Central memory CD4-positive, alpha-beta T cell (primary cell): Measurements from ENCODE around the gene SGPL1.
"Not testable (repeated sequence)": the region's sequence is repeated elsewhere in the genome, so short reads cannot be mapped to it uniquely, and the experiment has no call there.

ENCODE experiments used
- DNase-seq: peaks from one replicate; pipeline ENCODE4 v3.0.0; 2022
- total RNA-seq, 3 experiments: gene quantifications; one replicate each; lab custom pipeline; 2026; lab: John Stamatoyannopoulos, UW

Gene SGPL1, protein sequence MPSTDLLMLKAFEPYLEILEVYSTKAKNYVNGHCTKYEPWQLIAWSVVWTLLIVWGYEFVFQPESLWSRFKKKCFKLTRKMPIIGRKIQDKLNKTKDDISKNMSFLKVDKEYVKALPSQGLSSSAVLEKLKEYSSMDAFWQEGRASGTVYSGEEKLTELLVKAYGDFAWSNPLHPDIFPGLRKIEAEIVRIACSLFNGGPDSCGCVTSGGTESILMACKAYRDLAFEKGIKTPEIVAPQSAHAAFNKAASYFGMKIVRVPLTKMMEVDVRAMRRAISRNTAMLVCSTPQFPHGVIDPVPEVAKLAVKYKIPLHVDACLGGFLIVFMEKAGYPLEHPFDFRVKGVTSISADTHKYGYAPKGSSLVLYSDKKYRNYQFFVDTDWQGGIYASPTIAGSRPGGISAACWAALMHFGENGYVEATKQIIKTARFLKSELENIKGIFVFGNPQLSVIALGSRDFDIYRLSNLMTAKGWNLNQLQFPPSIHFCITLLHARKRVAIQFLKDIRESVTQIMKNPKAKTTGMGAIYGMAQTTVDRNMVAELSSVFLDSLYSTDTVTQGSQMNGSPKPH
- 28.6 to 153 (median 52.0) reads per million in 3 experiments for total RNA-seq

DNA sequence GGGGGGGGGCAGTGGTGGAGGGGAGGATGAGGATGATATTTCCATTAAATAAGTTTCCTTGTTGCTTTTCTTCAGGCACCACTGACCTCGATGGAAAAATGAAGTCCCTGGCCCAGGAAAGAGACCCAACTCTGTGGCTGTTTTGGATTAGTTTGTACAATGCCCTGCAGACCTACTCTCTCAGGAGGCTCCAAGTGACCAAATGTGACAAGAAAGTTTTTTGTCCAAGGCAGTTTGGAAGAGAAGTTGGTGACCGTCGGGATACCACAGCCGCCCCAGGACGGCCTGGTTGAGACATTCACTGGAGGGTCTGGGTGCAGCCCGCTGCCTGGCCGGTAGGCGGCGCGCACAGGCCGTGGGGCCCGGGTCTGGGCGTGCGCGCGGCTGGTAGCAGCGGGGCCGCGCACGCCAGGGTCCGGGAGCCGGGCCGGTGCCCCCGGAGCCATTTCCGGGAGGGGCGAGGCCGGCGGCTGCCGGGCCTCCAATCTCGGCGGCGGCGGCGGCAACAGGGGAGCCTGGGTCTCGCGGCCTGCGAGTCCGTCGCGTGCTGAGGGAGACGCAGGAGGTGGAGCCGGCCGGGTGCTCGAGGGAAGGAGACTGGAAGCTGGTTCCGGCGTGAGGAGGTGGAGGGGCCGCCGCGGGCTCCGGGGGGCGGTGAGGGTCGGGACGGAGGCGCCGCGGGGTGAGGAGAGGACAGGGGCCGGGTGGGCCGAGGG is at the start of gene SGPL1:
Gene SGPL1, plus strand, starts transcription at position 445 of the 716 bp plus-strand sequence. CDS start 906 bp downstream, outside the sequence.
- DNase-seq = peak; percentile 79

DNA sequence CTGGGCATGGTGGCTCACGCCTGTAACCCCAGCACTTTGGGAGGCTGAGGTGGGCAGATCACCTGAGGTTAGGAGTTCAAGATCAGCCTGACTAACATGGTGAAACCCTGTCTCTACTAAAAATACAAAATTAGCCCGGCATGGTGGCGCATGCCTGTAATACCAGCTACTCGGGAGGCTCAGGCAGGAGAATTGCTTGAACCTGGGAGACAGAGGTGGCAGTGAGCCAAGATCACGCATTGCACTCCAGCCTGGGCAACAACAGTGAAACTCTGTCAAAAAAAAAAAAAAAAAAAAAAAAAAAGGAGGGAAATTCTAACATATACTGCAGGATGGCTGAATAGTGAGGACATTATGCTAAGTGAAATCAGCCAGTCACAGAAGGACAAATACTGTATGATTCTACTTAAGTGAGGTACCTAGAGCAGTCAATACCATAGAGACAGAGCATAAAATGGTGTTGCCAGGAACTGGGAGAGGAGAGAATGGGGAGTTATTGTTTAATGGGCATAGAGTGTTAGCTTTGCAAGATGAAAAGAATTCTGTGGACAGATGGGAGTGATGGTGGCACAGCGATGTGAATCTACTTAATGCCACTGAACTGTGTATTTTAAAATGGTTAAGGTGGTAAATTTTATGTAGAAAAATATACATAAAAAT is 47.6 kb upstream of the SGPL1 start:
- DNase-seq = not testable (repeated sequence)

- DNase-seq = no peak
Observed at GRCh38 chr10:70769121-70769520, 46.6 kb upstream of the SGPL1 start.

DNA sequence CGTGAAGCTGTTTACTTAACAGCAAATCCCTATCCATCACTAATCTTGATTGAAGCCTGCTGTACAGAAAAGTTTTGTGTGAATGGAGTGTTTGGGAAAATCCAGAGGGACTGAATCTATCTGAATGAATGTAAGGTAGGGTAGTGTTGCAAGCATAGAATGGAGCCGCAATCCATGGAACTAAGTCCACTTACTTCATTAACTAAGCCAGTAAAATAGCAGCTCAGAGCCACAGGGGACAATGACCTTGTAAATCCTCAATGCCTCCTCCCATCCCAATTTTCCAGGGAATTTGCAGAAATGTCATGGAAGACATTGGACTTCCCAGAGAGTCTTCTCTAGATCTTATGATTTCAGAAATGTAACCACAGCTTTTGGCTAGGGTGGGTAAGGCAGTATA is 45.7 kb upstream of the SGPL1 start:
- DNase-seq = no peak

DNA sequence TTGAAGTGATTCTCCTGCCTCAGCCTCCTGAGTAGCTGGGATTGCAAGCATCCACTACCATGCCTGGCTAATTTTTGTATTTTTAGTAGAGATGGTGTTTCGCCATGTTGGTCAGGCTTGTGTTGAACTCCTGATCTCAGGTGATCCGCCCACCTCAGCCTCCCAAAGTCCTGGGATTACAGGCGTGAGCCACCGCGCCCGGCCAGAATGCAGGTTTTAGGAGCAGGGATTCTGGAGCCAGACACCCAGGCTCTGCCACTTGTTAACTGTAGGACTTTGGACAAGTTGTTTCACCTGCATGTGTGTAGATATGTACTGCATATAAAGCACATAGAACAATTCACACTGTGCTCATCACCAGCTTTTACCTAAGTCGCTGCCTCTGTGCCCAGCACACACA is 45.2 kb upstream of the SGPL1 start:
- not testable (repeated sequence) for DNase-seq

DNA sequence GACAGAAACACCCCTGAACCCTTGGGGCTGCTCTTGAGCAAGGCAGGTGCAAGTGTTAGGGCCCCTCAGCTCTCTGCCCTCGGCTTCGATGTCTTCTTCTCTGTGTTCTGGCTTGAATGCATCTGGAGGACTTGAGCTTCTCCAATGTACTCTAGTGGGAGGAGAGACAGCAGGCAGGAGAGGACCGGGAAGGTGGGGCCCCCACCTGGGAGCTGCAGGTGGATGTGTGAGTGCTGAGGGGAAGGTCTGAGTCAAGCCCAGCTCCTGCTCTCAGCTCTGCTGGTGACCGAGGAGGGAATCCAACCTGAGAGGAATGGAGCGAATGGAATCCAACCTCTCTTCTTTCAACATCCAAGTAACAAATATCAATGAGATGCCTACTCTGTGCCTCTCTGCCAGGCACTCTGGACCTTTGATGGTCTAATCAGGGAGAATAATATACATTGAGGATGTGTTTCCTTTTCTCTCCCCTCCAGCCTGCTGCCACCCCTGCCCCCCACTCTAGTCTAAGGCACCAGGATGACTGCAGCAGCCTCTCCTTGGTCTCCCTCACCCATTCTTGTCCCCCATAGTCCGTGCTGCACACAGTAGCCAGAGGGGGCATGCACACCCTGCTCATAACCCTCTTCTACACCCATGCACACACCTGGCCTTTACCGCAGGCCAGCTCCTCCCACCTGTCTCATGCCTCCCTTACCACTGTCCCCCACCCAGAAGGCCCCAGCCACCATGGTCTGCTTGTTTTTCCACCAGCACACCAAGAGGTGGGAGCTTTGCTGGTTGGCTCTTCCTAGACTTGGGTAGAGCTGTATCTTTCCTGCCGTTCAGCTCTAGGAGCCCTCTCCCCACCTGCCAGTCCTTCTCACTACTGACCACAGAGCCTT is 44.2 kb upstream of the SGPL1 start:
- DNase-seq = no peak

DNA sequence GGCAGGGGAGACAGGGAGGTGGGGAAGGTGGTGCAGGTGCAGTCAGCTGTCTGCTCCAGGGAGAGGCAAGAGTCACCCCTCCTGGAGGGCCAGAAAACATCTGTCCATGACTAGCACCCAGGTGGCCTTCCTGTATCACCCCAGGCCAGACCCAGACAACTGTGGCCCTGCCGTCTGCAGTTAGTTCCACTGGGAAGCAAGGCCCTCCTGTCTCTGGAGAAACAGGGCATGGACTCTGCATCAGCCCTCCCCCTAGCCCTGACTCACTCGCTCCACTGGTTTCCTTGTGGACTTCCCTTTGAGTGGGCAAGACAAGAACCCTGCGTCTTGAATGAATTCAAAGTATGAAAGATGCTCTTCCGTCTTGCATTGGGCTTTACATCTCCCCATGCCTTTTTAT is 43.1 kb upstream of the SGPL1 start:
- DNase-seq = no peak

DNA sequence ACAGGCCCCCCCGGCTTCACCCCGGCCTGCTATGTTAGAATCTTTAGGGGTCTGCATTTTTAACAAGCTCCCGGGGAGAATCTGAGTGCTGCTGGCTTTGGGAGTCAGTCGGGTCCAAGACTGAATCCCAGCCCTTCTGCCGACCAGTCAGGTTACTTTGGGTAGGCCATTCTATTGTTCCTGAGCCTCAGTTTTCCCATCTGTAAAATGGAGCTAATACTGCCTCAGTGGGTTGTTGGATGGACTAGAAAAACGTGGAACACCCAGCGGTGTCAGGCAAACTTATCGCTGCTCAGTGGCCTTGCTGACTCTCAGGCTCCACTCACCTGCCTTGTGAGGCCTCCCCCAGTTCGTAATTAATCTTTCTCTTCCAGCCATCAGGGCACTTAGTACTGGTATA is 42.3 kb upstream of the SGPL1 start:
- no peak for DNase-seq

GRCh38 chr10:70773965-70774809 is 41.6 kb upstream of the SGPL1 start:
- DNase-seq = no peak

GRCh38 chr10:70774810-70775678 is 40.7 kb upstream of the SGPL1 start:
- DNase-seq = no peak

- no peak for DNase-seq
Observed at GRCh38 chr10:70775679-70776454, 39.9 kb upstream of the SGPL1 start.

- no peak for DNase-seq
Observed at GRCh38 chr10:70776455-70777005, 39.2 kb upstream of the SGPL1 start.

- no peak for DNase-seq
Observed at GRCh38 chr10:70777063-70777875, 38.5 kb upstream of the SGPL1 start.

GRCh38 chr10:70778267-70778924 is 37.4 kb upstream of the SGPL1 start:
- DNase-seq = no peak

DNA sequence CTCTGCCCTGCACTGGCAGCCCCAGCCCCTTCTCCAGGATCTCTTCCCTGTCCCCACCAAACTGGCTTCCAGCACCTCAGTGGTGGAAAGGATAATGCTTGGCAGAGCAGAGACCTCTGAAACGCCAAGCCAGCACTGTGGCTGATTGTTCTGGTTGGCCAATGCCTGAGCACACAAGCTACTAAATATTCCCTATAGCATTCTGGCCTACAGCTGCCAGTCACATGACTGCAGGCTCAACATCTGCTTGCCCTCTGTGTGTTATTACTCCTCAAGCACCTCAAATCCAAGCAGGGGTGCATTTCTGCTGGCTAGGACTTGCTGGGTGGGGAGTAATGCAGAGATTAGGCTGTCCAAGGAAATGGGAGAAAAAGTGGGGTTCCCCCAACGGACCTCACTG is 36.7 kb upstream of the SGPL1 start:
- no peak for DNase-seq

- no peak for DNase-seq
Observed at GRCh38 chr10:70779511-70780369, 36.0 kb upstream of the SGPL1 start.

DNA sequence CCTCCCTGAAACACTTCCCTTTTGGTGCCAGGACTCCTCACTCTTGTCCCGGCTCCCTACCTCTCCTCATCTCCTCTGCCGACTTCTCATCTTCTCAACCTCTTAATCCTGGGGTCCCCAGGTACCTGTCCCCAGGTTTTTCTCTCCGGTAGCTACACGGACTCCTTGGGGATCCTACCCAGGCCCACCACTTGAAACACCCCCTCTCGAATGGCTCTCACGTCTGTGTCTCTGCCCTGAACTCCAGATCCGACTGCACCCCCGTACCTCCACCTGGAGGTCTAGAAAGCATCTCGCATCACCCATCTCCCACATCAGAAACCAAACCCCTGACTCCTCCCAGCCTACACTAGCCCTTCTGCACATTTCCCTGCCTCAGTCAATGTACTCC is 35.4 kb upstream of the SGPL1 start:
- no peak for DNase-seq
